Body of pancreas (tissue), 4 donors: ENCODE data around the gene PTMS.

Experiments used
- POLR2A ChIP-seq, 3 donors: fragments of 450-650 bp; IDR thresholded peaks; one replicate each; pipeline ENCODE4 v1.6.1; 2016; ENCODE audit warnings: antibody characterized with exemption in 3 of 3, mild to moderate bottlenecking in 2 of 3
- TF ChIP-seq, protein P1 (sequence below), 7 experiments: fragments of 450-650 bp in 4 of 7; fragments of 200-600 bp in 3 of 7; sonication (generic) in 3 of 7; IDR thresholded peaks; one replicate each; pipeline ENCODE4 v1.5.1; 2016 to 2019; ENCODE audit warnings: antibody characterized with exemption in 7 of 7

DNA sequence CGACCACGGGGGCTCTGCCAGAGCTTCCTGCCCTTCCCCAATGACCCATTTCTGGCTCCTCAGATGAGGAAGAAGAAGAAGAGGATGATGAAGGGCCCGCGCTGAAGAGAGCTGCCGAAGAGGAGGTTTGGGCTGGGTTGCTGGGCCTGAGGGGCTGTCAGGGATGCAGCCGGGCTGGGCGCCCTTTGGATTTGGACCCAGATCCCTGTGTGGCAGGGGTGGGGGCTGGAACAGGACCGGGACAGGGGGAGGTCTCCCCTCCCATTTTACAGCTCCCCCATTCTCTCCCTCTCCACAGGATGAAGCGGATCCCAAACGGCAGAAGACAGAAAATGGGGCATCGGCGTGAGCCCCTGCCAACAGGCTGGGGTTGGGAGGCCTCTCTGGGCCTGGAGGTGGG, 3.9 kb downstream of the PTMS start:
- TF ChIP-seq, protein P1, sequence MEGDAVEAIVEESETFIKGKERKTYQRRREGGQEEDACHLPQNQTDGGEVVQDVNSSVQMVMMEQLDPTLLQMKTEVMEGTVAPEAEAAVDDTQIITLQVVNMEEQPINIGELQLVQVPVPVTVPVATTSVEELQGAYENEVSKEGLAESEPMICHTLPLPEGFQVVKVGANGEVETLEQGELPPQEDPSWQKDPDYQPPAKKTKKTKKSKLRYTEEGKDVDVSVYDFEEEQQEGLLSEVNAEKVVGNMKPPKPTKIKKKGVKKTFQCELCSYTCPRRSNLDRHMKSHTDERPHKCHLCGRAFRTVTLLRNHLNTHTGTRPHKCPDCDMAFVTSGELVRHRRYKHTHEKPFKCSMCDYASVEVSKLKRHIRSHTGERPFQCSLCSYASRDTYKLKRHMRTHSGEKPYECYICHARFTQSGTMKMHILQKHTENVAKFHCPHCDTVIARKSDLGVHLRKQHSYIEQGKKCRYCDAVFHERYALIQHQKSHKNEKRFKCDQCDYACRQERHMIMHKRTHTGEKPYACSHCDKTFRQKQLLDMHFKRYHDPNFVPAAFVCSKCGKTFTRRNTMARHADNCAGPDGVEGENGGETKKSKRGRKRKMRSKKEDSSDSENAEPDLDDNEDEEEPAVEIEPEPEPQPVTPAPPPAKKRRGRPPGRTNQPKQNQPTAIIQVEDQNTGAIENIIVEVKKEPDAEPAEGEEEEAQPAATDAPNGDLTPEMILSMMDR (IDR thresholded peaks at IDR 0.05): no peak
- TF ChIP-seq POLR2A (IDR thresholded peaks at IDR 0.05): no peak
